ENCODE results near the gene COX20. TPM values are rescaled to one million over a fixed set of nuclear protein-coding genes. Genes with fewer than 3 reads are reported as not detected.
"Not testable (repeated sequence)": the region's sequence is repeated elsewhere in the genome, so short reads cannot be mapped to it uniquely, and the experiment has no call there.

The COX20 gene
- total and polyA plus RNA-seq, 2 of the 13 experiments (the other 11 are each of a cell fraction or from before 2014, with no cell fraction given), result 34.4 to 95.8 TPM

- TF ChIP-seq NFAT5 (CRISPR knock-in tag; IDR thresholded peaks at IDR 0.05), result no peak
Measured at GRCh38 chr1:244794071-244794470, 41.4 kb upstream of the COX20 start (continued).

- H3K79me2 ChIP-seq (ENCODE audit: insufficient read depth, low read length); CTCF ChIA-PET (ENCODE audit: low intra/inter-chr PET ratio, low total read pairs); H3K9ac ChIP-seq (ENCODE audit: insufficient read depth, low read depth, low read length); H3K36me3 ChIP-seq (replicated peaks in 1 of 2; ENCODE audit: control insufficient read depth in 1 of 2, insufficient read depth in 2 of 2, low read length in 2 of 2); H2AFZ ChIP-seq (ENCODE audit: low read length); H3K27ac ChIP-seq (ENCODE audit: extremely low read length, insufficient read depth, low read length); BruUV-seq (replicated peaks); intact Hi-C loops (cut with micrococcal nuclease; ENCODE audit: unreplicated experiment); H3K4me2 ChIP-seq (ENCODE audit: low read depth, low read length); ATAC-seq; H4K20me1 ChIP-seq (ENCODE audit: insufficient read depth, low read length); H3K9me3 ChIP-seq (ENCODE audit: low read length); H3K4me3 ChIP-seq (replicated peaks in 1 of 3; ENCODE audit: insufficient read depth in 1 of 3, low read depth in 2 of 3, low read length in 3 of 3); DNase-seq (ENCODE audit: low spot score); FAIRE-seq; in situ Hi-C loops (cut with HindIII; ENCODE audit: extremely low pct_ligation_motif_present, low pct_unique_long_range_greater_than_20kb); H3K27me3 ChIP-seq (ENCODE audit: control insufficient read depth in 1 of 2, insufficient read depth in 2 of 2, low read length in 2 of 2); POLR2A ChIA-PET: not testable (repeated sequence)
- WGBS (ENCODE audit: low lambda C conversion rate), result 11% methylated on average over 6 of the region's 6 CpGs
- peak; percentile 59 for TF ChIP-seq FOSL2 (CRISPR knock-in tag; IDR thresholded peaks at IDR 0.05)
- peaks cover 17% of the 10 kb centered on the region for H3K4me1 ChIP-seq (ENCODE audit: insufficient read depth, low read length)
Measured at GRCh38 chr1:244794516-244794915, 40.9 kb upstream of the COX20 start.

All from HepG2 (cell line).